Epidermal melanocyte (primary cell): ENCODE data around the gene C20orf204.

Experiments
- DNase-seq: peaks from one replicate; pipeline ENCODE4 v3.0.0; 2011; ENCODE audit warnings: low spot score; ENCODE audit not compliant: insufficient read length

C20orf204 gene

GRCh38 chr20:64041040-64041780, 5.2 kb downstream of the C20orf204 start:
- no peak for DNase-seq

GRCh38 chr20:64041781-64042053, 5.7 kb downstream of the C20orf204 start:
- DNase-seq: no peak

GRCh38 chr20:64042054-64042781, 6.2 kb downstream of the C20orf204 start:
- no peak for DNase-seq

- DNase-seq: no peak
Observed at GRCh38 chr20:64043768-64044167, 7.8 kb downstream of the C20orf204 start.

GRCh38 chr20:64044484-64045247, 8.7 kb downstream of the C20orf204 start:
- peak; percentile 83 for DNase-seq

- no peak for DNase-seq
Observed at GRCh38 chr20:64045346-64046011, 9.5 kb downstream of the C20orf204 start.

- no peak for DNase-seq
Observed at GRCh38 chr20:64047046-64047389, 11.0 kb downstream of the C20orf204 start.

GRCh38 chr20:64047968-64048401, 12.0 kb downstream of the C20orf204 start:
- no peak for DNase-seq

GRCh38 chr20:64048402-64049044, 12.5 kb downstream of the C20orf204 start:
- no peak for DNase-seq

GRCh38 chr20:64049060-64049877, 13.3 kb downstream of the C20orf204 start, which contains the start of gene SOX18:
Gene SOX18, minus strand, starts transcription at chr20:64049639. Its CDS starts 123 bp downstream, at chr20:64049516.
- DNase-seq: no peak

- no peak for DNase-seq
Observed at GRCh38 chr20:64049878-64050260, 13.9 kb downstream of the C20orf204 start.

GRCh38 chr20:64050261-64051032, 14.5 kb downstream of the C20orf204 start:
- no peak for DNase-seq

- DNase-seq: no peak
Observed at GRCh38 chr20:64051033-64051452, 15.1 kb downstream of the C20orf204 start.

GRCh38 chr20:64051561-64052325, 15.8 kb downstream of the C20orf204 start:
- DNase-seq: no peak

GRCh38 chr20:64052326-64052722, 16.3 kb downstream of the C20orf204 start:
- DNase-seq: no peak

- DNase-seq: no peak
Observed at GRCh38 chr20:64052987-64053840, 17.2 kb downstream of the C20orf204 start.

GRCh38 chr20:64053841-64054661, 18.1 kb downstream of the C20orf204 start:
- DNase-seq: no peak
